Osteocyte (in vitro differentiated cells): ENCODE data around the gene CYP24A1. TPM values are rescaled to one million over a fixed set of nuclear protein-coding genes. Genes with fewer than 3 reads are reported as not detected.

ENCODE experiments used
- DNase-seq: peaks from one replicate; pipeline ENCODE4 v3.0.0; 2021; ENCODE audit warnings: mixed read lengths; ENCODE audit not compliant: unreplicated experiment; ENCODE audit errors: extremely low spot score
- H3K27ac Mint-ChIP-seq: one replicate; pipeline ENCODE4 v1.8.0; 2021; ENCODE audit warnings: mild to moderate bottlenecking, mixed read lengths; ENCODE audit not compliant: unreplicated experiment
- H3K27me3 Mint-ChIP-seq: one replicate; pipeline ENCODE4 v1.8.0; 2021; ENCODE audit warnings: mixed read lengths; ENCODE audit not compliant: unreplicated experiment
- H3K36me3 Mint-ChIP-seq: one replicate; pipeline ENCODE4 v1.8.0; 2021; ENCODE audit warnings: mixed read lengths; ENCODE audit not compliant: unreplicated experiment
- H3K4me1 Mint-ChIP-seq: one replicate; pipeline ENCODE4 v1.8.0; 2021; ENCODE audit warnings: mixed read lengths; ENCODE audit not compliant: unreplicated experiment
- H3K4me3 Mint-ChIP-seq: one replicate; pipeline ENCODE4 v1.8.0; 2021; ENCODE audit warnings: mild to moderate bottlenecking, moderate library complexity, mixed read lengths; ENCODE audit not compliant: unreplicated experiment
- H3K9me3 Mint-ChIP-seq: one replicate; pipeline ENCODE4 v1.8.0; 2021; ENCODE audit warnings: mixed read lengths; ENCODE audit not compliant: unreplicated experiment
- CTCF ChIP-seq: fragments of 200-600 bp; sonication (generic); IDR thresholded peaks from 2 replicates; pipeline ENCODE4 v1.5.0; 2021; ENCODE audit warnings: antibody characterized with exemption, mild to moderate bottlenecking, moderate library complexity
- total RNA-seq: library from RNA; stranded (reverse); gene quantifications from 2 replicates; pipeline ENCODE4 v1.2.1, GENCODE V29; 2021

Gene CYP24A1
- total RNA-seq, 1 donor from 2014 or later: not detected

- Mint-ChIP-seq H3K36me3 (no peaks in the 10 kb centered on the region), H3K27me3 (peaks cover 24% of the 10 kb centered on the region), H3K27ac (no peak overlapping the region), H3K9me3 (no peaks in the 10 kb centered on the region), H3K4me3 (no peak overlapping the region), H3K4me1 (no peaks in the 10 kb centered on the region)
- no peak for DNase-seq
- no peak for TF ChIP-seq CTCF
These were observed 16.4 kb upstream of the CYP24A1 start for GRCh38 chr20:54190217-54190616.

GRCh38 chr20:54189630-54190029 lies 15.8 kb upstream of the CYP24A1 start:
- no peak for DNase-seq
- Mint-ChIP-seq H3K4me1 (no peaks in the 10 kb centered on the region), H3K36me3 (no peaks in the 10 kb centered on the region), H3K27me3 (peaks cover 30% of the 10 kb centered on the region), H3K4me3 (no peak overlapping the region), H3K27ac (no peak overlapping the region), H3K9me3 (no peaks in the 10 kb centered on the region)
- TF ChIP-seq CTCF: no peak

GRCh38 chr20:54188132-54188849 lies 14.5 kb upstream of the CYP24A1 start:
- no peak for DNase-seq
- Mint-ChIP-seq H3K4me1 (no peaks in the 10 kb centered on the region), H3K36me3 (no peaks in the 10 kb centered on the region), H3K27ac (no peak overlapping the region), H3K9me3 (no peaks in the 10 kb centered on the region), H3K27me3 (peaks cover 32% of the 10 kb centered on the region), H3K4me3 (no peak overlapping the region)
- TF ChIP-seq CTCF: no peak

- Mint-ChIP-seq H3K27ac (no peak overlapping the region), H3K4me3 (no peak overlapping the region), H3K4me1 (no peaks in the 10 kb centered on the region), H3K36me3 (no peaks in the 10 kb centered on the region), H3K9me3 (no peaks in the 10 kb centered on the region), H3K27me3 (peaks cover 54% of the 10 kb centered on the region)
- DNase-seq: no peak
- no peak for TF ChIP-seq CTCF
These were observed 11.3 kb upstream of the CYP24A1 start for GRCh38 chr20:54184904-54185626.

GRCh38 chr20:54184071-54184470 lies 10.3 kb upstream of the CYP24A1 start:
- Mint-ChIP-seq H3K4me3 (no peak overlapping the region), H3K36me3 (no peaks in the 10 kb centered on the region), H3K4me1 (no peaks in the 10 kb centered on the region), H3K27me3 (peaks cover 53% of the 10 kb centered on the region), H3K9me3 (no peaks in the 10 kb centered on the region), H3K27ac (no peak overlapping the region)
- TF ChIP-seq CTCF: no peak
- DNase-seq: no peak
